K562 (cell line): ENCODE data around the gene ARHGAP42. TPM values are rescaled to one million over a fixed set of nuclear protein-coding genes. Genes with fewer than 3 reads are reported as not detected.
A peak's percentile ranks its signal among the peaks of the same experiment; 100 is the strongest.

Experiments used
- CEBPB ChIP-seq: fragments of 450-650 bp; IDR thresholded peaks from 2 replicates; pipeline ENCODE4 v1.6.1; 2016; ENCODE audit warnings: missing genetic modification characterization, missing compliant biosample characterization
- E2F4 ChIP-seq: sonication (generic); formaldehyde crosslinking; IDR thresholded peaks from 2 replicates; pipeline ENCODE4 v1.8.0; 2022; ENCODE audit warnings: mild to moderate bottlenecking, low read depth, missing genetic modification reagents
- GTF2E2 ChIP-seq: fragments of 200-800 bp; sonication (Bioruptor generic); IDR thresholded peaks from 2 replicates; pipeline ENCODE4 v1.6.1; 2016; ENCODE audit warnings: missing genetic modification characterization, missing compliant biosample characterization
- HDAC8 ChIP-seq: fragments of 450-650 bp; IDR thresholded peaks from 2 replicates; pipeline ENCODE4 v1.6.1; 2016; ENCODE audit warnings: mild to moderate bottlenecking, missing genetic modification characterization, moderate library complexity, missing compliant biosample characterization
- NFIC ChIP-seq: fragments of 450-650 bp; IDR thresholded peaks from 2 replicates; pipeline ENCODE4 v1.6.1; 2017; ENCODE audit warnings: mild to moderate bottlenecking, inconsistent platforms
- STAT5A ChIP-seq: IDR thresholded peaks from 2 replicates; pipeline ENCODE4 v1.6.1; 2012; ENCODE audit warnings: low read length, inconsistent platforms, borderline replicate concordance
- TAF7 ChIP-seq: fragments of 450-650 bp; IDR thresholded peaks from 2 replicates; pipeline ENCODE4 v1.6.1; 2016; ENCODE audit warnings: missing genetic modification characterization, missing compliant biosample characterization
- ZBTB5 ChIP-seq: fragments of 450-650 bp; IDR thresholded peaks from 2 replicates; pipeline ENCODE4 v1.6.1; 2017; ENCODE audit warnings: antibody characterized with exemption
- ZNF347 ChIP-seq: fragments of 450-650 bp; formaldehyde crosslinking; IDR thresholded peaks from 2 replicates; pipeline ENCODE4 v1.4.0; 2020; ENCODE audit warnings: low read depth, mild to moderate bottlenecking, moderate library complexity
- ZNF76 ChIP-seq: fragments of 250-450 bp; sonication (Bioruptor Pico); IDR thresholded peaks from 2 replicates; pipeline ENCODE4 v1.4.0; 2020; ENCODE audit warnings: mild to moderate bottlenecking, moderate library complexity, borderline replicate concordance
- polyA plus RNA-seq, 8 experiments: library from polyadenylated mRNA; depleted of rRNA in 4 of 8; stranded (reverse) in 5 of 8; unstranded in 3 of 8; fragments of >200 nt; fragmentation: Nextera tagmentation in 2 of 8; fragmentation: Illumina TruSeq in 1 of 8; extraction: Ambion mirVana in 2 of 8; extraction: Trizol in 1 of 8; gene quantifications; 2 replicates each; pipeline versions ENCODE4 v1.2.1 to v1.2.3, GENCODE V29; 2011 to 2014; ENCODE audit warnings: inconsistent platforms in 1 of 8, missing spikeins in 1 of 8
- total RNA-seq, 7 experiments: library from RNA; depleted of rRNA in 6 of 7; stranded (reverse); fragments of >200 nt in 6 of 7; fragmentation: Illumina TruSeq in 2 of 7; extraction: Trizol in 2 of 7; gene quantifications; 2 replicates each; pipeline versions ENCODE4 v1.2.1 to v1.2.3, GENCODE V29; 2011 to 2021; ENCODE audit warnings: low replicate concordance in 1 of 7
- TF ChIP-seq, protein P1 (sequence below): fragments of 450-650 bp; formaldehyde crosslinking; IDR thresholded peaks from 2 replicates; pipeline ENCODE4 v1.4.0; 2020; ENCODE audit warnings: mild to moderate bottlenecking
- TF ChIP-seq, protein P2 (sequence below): fragments of 250-450 bp; sonication (Bioruptor Pico); IDR thresholded peaks from 2 replicates; pipeline ENCODE4 v1.4.0; 2020; ENCODE audit warnings: borderline replicate concordance
- TF ChIP-seq, protein P3 (sequence below), 2 experiments: fragments of 250-450 bp in 1 of 2; fragments of 450-650 bp in 1 of 2; sonication (Bioruptor Pico) in 1 of 2; IDR thresholded peaks; 2 replicates each; pipeline versions ENCODE4 v1.6.1 to v1.8.0; 2016 to 2021; ENCODE audit warnings: mild to moderate bottlenecking in 2 of 2, moderate library complexity in 2 of 2, missing compliant biosample characterization in 1 of 2, missing genetic modification characterization in 1 of 2
- TF ChIP-seq, protein P4 (sequence below), 2 experiments: fragments of 450-650 bp; conservative IDR thresholded peaks; 2 replicates each; pipeline ENCODE4 v1.6.1; 2017; ENCODE audit warnings: mild to moderate bottlenecking in 2 of 2, moderate library complexity in 2 of 2
- TF ChIP-seq, protein P5 (sequence below): sonication (generic); formaldehyde crosslinking; IDR thresholded peaks from 2 replicates; pipeline ENCODE4 v1.9.0; 2022; ENCODE audit warnings: mild to moderate bottlenecking, missing genetic modification reagents
- TF ChIP-seq, protein P6 (sequence below): fragments of 450-650 bp; conservative IDR thresholded peaks from 2 replicates; pipeline ENCODE4 v1.6.1; 2016; ENCODE audit warnings: missing genetic modification characterization, low read depth, mild to moderate bottlenecking, control low read depth, missing compliant biosample characterization

ARHGAP42 gene
- total and polyA plus RNA-seq, 9 of the 15 experiments (the other 6 are each of a cell fraction or from before 2014, with no cell fraction given): 0.95 to 6.1 (median 2.4) TPM

DNA sequence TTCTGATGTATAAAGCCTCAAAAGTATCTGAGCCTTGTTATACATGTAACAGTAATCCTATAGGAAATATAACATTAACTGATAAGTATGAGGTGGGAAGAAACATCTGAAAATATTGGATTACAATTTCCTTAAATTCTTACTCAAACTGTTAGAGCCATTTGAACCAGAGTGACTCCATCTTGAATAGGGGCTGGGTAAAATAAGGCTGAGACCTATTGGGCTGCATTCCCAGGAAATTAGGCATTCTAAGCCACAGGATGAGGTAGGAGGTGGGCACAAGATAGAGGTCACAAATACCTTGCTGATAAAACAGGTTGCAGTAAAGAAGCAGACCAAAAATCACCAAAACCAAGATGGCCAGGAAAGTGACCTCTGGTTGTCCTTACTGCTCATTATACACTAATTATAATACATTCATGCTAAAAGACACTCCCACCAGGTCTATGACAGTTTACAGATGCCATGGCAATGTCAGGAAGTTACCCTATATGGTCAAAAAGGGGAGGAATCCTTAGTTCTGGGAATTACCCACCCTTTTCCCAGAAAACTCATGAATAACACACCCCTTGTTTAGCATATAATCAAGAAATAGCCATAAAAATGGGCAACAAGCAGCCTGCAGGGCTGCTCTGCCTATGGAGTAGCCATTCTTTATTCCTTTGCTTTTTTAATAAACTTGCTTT lies 327.7 kb downstream of the ARHGAP42 start (continued):
- TF ChIP-seq E2F4 (CRISPR knock-in tag): no peak
- no peak for TF ChIP-seq ZBTB5
- no peak for TF ChIP-seq NFIC
- TF ChIP-seq, protein P1, sequence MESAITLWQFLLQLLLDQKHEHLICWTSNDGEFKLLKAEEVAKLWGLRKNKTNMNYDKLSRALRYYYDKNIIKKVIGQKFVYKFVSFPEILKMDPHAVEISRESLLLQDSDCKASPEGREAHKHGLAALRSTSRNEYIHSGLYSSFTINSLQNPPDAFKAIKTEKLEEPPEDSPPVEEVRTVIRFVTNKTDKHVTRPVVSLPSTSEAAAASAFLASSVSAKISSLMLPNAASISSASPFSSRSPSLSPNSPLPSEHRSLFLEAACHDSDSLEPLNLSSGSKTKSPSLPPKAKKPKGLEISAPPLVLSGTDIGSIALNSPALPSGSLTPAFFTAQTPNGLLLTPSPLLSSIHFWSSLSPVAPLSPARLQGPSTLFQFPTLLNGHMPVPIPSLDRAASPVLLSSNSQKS (CRISPR knock-in tag): peak; percentile 77; the same call in 1 of the 2 replicates
- no peak for TF ChIP-seq GTF2E2 (tag)
- TF ChIP-seq ZNF347: no peak
- TF ChIP-seq CEBPB (tag): peak; percentile 32; the same call in 1 of the 2 replicates
- TF ChIP-seq, protein P2, sequence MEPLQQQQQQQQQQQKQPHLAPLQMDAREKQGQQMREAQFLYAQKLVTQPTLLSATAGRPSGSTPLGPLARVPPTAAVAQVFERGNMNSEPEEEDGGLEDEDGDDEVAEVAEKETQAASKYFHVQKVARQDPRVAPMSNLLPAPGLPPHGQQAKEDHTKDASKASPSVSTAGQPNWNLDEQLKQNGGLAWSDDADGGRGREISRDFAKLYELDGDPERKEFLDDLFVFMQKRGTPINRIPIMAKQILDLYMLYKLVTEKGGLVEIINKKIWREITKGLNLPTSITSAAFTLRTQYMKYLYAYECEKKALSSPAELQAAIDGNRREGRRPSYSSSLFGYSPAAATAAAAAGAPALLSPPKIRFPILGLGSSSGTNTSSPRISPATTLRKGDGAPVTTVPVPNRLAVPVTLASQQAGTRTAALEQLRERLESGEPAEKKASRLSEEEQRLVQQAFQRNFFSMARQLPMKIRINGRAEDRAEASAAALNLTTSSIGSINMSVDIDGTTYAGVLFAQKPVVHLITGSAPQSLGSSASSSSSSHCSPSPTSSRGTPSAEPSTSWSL: no peak
- TF ChIP-seq TAF7 (tag): peak; percentile 78
- TF ChIP-seq STAT5A: peak; percentile 97
- TF ChIP-seq, protein P3, sequence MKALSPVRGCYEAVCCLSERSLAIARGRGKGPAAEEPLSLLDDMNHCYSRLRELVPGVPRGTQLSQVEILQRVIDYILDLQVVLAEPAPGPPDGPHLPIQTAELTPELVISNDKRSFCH (CRISPR knock-in tag; IDR thresholded peaks at IDR 0.05): peak; percentile 83
- TF ChIP-seq, protein P3 (tag; IDR thresholded peaks at IDR 0.05): peak; percentile 97
- peak; percentile 88; the same call in 1 of the 2 replicates for TF ChIP-seq ZNF76 (CRISPR knock-in tag)
- TF ChIP-seq, protein P4, sequence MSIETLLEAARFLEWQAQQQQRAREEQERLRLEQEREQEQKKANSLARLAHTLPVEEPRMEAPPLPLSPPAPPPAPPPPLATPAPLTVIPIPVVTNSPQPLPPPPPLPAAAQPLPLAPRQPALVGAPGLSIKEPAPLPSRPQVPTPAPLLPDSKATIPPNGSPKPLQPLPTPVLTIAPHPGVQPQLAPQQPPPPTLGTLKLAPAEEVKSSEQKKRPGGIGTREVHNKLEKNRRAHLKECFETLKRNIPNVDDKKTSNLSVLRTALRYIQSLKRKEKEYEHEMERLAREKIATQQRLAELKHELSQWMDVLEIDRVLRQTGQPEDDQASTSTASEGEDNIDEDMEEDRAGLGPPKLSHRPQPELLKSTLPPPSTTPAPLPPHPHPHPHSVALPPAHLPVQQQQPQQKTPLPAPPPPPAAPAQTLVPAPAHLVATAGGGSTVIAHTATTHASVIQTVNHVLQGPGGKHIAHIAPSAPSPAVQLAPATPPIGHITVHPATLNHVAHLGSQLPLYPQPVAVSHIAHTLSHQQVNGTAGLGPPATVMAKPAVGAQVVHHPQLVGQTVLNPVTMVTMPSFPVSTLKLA (conservative IDR thresholded peaks at IDR 0.05): no peak
- peak; percentile 98 for TF ChIP-seq HDAC8
- TF ChIP-seq, protein P5, sequence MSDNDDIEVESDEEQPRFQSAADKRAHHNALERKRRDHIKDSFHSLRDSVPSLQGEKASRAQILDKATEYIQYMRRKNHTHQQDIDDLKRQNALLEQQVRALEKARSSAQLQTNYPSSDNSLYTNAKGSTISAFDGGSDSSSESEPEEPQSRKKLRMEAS: no peak
- TF ChIP-seq, protein P6, sequence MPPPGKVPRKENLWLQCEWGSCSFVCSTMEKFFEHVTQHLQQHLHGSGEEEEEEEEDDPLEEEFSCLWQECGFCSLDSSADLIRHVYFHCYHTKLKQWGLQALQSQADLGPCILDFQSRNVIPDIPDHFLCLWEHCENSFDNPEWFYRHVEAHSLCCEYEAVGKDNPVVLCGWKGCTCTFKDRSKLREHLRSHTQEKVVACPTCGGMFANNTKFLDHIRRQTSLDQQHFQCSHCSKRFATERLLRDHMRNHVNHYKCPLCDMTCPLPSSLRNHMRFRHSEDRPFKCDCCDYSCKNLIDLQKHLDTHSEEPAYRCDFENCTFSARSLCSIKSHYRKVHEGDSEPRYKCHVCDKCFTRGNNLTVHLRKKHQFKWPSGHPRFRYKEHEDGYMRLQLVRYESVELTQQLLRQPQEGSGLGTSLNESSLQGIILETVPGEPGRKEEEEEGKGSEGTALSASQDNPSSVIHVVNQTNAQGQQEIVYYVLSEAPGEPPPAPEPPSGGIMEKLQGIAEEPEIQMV: peak; percentile 83
